Thymus (tissue), 11 donors: ENCODE results near the gene NSD2. TPM values are rescaled to one million over a fixed set of nuclear protein-coding genes. Genes with fewer than 3 reads are reported as not detected.

ENCODE experiments used
- DNase-seq, 9 donors: peaks; one replicate each; pipeline ENCODE4 v3.0.0-alpha.2; 2013; ENCODE audit warnings: low spot score in 9 of 9, low read depth in 6 of 9, missing footprints in 1 of 9
- H3K27ac ChIP-seq, 2 donors: one replicate each; pipeline ENCODE4 v1.5.1; 2013; ENCODE audit warnings: control low read depth in 1 of 2, low read depth in 1 of 2, low read length in 1 of 2, mild to moderate bottlenecking in 1 of 2, moderate library complexity in 1 of 2
- H3K27me3 ChIP-seq, 2 donors: one replicate each; pipeline ENCODE4 v1.5.1; 2013; ENCODE audit warnings: low read length in 1 of 2; ENCODE audit not compliant: control insufficient read depth in 2 of 2, insufficient read depth in 1 of 2
- H3K36me3 ChIP-seq, 2 donors: one replicate each; pipeline ENCODE4 v1.5.1; 2013; ENCODE audit warnings: low read length in 1 of 2, mild to moderate bottlenecking in 1 of 2, moderate library complexity in 1 of 2; ENCODE audit not compliant: control insufficient read depth in 2 of 2, insufficient read depth in 2 of 2
- H3K4me1 ChIP-seq, 2 donors: one replicate each; pipeline ENCODE4 v1.5.1; 2013; ENCODE audit warnings: low read length in 2 of 2; ENCODE audit not compliant: control insufficient read depth in 2 of 2, insufficient read depth in 2 of 2
- H3K4me3 ChIP-seq, 2 donors: one replicate each; pipeline ENCODE4 v1.5.1; 2013; ENCODE audit warnings: low read length in 2 of 2, control low read depth in 1 of 2, mild to moderate bottlenecking in 1 of 2
- H3K9me3 ChIP-seq, 2 donors: one replicate each; pipeline ENCODE4 v1.5.1; 2013; ENCODE audit warnings: low read length in 1 of 2, mild to moderate bottlenecking in 1 of 2; ENCODE audit not compliant: control insufficient read depth in 2 of 2, insufficient read depth in 1 of 2
- WGBS: extraction: QIAGEN DNeasy Blood & Tissue Kit; methylation state at CpG from one replicate; pipeline ENCODE4 v1.1.7; 2013; 5-methylcytosine and 5-hydroxymethylcytosine counted together
- polyA plus RNA-seq: library from polyadenylated mRNA; stranded (reverse); fragments of 200-250 nt; gene quantifications from one replicate; pipeline ENCODE4 v1.2.3, GENCODE V29; 2013
- total RNA-seq: library from RNA; stranded (reverse); fragments of 120-200 nt; gene quantifications from one replicate; pipeline ENCODE4 v1.2.4, GENCODE V29; 2013
- donor health status: healthy.

Gene NSD2
- total and polyA plus RNA-seq, 2 donors: 18.6 to 65.3 TPM

GRCh38 chr4:1961563-1961962 is 90.4 kb downstream of the NSD2 start:
- no peak overlapping the region for H3K27ac ChIP-seq
- peaks cover 81 to 94% of the 10 kb centered on the region in 2 donors for H3K36me3 ChIP-seq
- no peak for DNase-seq
- no peaks in the 10 kb centered on the region for H3K27me3 ChIP-seq
- no peaks in the 10 kb centered on the region for H3K9me3 ChIP-seq
- WGBS: 95% methylated on average over 4 of the region's 4 CpGs
- H3K4me1 ChIP-seq: no peaks in the 10 kb centered on the region
- H3K4me3 ChIP-seq: no peak overlapping the region

DNA sequence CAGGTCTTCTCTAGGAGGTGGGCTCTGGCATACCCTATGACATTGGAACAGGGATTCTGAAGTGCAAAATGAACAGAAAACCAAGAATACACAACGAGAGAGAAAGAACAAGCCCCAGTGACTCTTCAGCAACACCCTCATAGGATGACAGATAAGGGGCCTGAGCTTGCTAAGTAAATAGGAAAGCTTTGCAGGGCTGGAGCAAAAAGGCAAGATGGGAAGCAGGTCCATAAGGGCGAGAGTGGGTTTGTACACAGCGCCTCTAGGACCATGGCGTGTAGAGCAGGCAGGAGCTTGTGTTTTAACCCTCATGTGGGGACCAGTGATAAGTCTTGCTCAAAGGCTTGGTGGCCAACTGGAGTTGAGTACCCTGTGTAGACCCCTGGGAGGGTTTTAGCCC is 91.8 kb downstream of the NSD2 start:
- Histone ChIP-seq H3K27ac (no peak overlapping the region), H3K9me3 (no peaks in the 10 kb centered on the region), H3K36me3 (peaks cover 75 to 87% of the 10 kb centered on the region in 2 donors), H3K4me1 (no peaks in the 10 kb centered on the region), H3K27me3 (no peaks in the 10 kb centered on the region), H3K4me3 (no peak overlapping the region)
- WGBS: over 99% methylated on average over 4 of the region's 4 CpGs
- no peak for DNase-seq

DNA sequence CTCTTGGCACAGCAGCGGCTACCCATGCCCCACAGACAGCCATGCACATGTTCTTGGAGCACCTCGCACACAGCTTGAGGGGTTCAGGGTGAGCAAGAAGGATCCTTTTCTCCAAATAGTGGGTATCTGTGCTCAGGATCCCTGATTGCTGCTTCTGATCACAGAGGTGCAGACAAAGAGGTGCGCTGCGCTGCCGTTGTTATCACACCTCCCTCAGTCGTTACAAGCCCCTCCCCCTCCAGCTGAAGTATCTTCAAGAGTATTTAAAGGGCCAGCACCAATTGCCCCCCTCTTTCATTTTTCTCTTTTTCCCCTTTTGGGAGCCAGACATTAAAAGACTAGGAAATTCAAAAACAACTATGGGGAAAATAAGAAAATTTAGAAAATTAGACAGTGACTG is 93.2 kb downstream of the NSD2 start:
- 94% methylated on average over 6 of the region's 6 CpGs for WGBS
- H3K4me1 ChIP-seq: no peaks in the 10 kb centered on the region
- no peaks in the 10 kb centered on the region for H3K9me3 ChIP-seq
- no peaks in the 10 kb centered on the region for H3K27me3 ChIP-seq
- peaks cover 74 to 87% of the 10 kb centered on the region in 2 donors for H3K36me3 ChIP-seq
- H3K27ac ChIP-seq: no peak overlapping the region
- no peak for DNase-seq
- no peak overlapping the region for H3K4me3 ChIP-seq

DNA sequence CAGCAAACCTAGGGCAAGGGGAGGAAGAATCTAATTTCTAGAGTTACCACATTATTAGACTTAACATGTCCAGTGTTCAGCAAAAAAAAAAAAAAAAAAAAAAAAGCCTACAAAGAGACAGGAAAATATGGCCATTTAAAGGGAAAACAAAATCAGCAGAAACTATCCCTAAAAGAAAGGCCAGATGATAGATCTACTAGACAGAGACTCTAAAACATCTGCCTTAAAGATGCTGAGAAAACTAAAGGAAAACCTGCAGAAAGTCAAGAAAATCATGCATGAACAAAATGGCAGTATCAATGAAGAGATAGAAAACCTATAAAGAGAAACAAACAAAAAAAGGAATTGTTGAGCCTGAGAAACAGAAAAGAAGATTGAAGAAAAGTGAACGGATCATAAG is 93.8 kb downstream of the NSD2 start:
- Histone ChIP-seq H3K27ac (no peak overlapping the region), H3K4me3 (no peak overlapping the region), H3K27me3 (no peaks in the 10 kb centered on the region), H3K4me1 (no peaks in the 10 kb centered on the region), H3K9me3 (no peaks in the 10 kb centered on the region), H3K36me3 (peaks cover 72 to 87% of the 10 kb centered on the region in 2 donors)
- WGBS: 98% methylated on average over 1 of the region's 1 CpG
- no peak for DNase-seq

DNA sequence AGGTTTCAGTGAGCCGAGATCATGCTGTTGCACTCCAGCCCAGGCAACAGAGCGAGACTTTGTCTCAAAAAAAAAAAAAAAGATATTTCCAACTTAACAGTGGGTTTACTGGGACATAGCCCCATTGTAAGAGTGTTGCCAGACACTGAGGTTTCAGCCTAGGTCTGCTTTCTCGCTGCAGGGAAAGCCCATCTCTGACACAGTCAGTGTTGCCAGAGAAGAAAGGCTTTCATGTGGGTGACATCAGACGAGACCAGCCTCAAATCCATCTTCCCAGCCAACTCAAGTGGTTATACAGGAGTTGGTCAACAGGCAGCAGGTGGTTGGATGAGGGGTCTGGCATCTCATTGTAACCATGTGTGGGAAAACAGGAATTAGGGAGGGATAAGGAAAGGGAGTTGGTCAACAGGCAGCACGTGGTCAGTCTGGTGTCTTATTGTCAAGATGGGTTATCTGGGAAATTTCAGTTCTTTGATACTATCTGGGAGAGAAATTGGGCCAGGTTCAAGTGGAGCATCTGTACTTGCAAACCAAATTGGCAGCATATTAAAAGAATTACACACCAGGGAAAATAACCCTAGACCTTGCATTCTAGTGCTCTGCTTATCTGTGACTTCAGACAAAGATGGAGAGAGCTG is 96.4 kb downstream of the NSD2 start:
- no peak overlapping the region for H3K4me3 ChIP-seq
- no peaks in the 10 kb centered on the region for H3K27me3 ChIP-seq
- H3K36me3 ChIP-seq: peaks cover 74 to 85% of the 10 kb centered on the region in 2 donors
- H3K4me1 ChIP-seq: no peaks in the 10 kb centered on the region
- 81% methylated on average over 5 of the region's 5 CpGs for WGBS
- DNase-seq: no peak
- no peak overlapping the region for H3K27ac ChIP-seq
- H3K9me3 ChIP-seq: no peaks in the 10 kb centered on the region

DNA sequence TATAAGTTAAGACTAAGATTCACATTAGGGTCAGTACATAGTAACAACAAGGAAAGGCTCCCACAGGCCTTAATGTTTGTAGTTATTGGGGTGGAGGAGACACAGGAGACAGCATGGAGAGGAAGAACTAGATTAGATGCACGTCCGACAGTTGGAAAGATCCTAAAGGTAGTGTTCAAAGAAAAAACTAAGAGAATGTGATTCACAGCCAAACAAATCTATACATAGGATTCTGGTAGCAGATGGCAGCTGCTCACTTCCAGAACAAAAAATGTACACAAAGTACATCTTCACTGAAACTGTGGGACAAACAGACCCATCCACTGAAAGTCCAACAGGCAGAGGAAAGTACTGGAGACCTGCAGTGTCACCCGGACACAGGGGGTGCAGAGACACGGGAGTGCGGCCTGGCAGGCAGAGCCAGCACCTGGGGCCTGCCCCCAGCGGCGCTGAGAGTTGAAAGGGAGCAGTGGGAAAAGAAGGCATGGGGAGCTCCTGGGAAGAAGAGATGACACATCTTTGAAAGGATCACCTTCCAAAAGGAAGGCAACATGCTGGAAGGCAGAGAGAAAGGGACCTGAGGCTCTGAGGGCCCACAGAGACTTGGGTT is 97.6 kb downstream of the NSD2 start:
- no peak for DNase-seq
- WGBS: 97% methylated on average over 7 of the region's 7 CpGs
- no peaks in the 10 kb centered on the region for H3K9me3 ChIP-seq
- H3K36me3 ChIP-seq: peaks cover 74 to 85% of the 10 kb centered on the region in 2 donors
- no peak overlapping the region for H3K4me3 ChIP-seq
- no peak overlapping the region for H3K27ac ChIP-seq
- H3K4me1 ChIP-seq: no peaks in the 10 kb centered on the region
- no peaks in the 10 kb centered on the region for H3K27me3 ChIP-seq

- Histone ChIP-seq H3K36me3 (peaks cover 79 to 85% of the 10 kb centered on the region in 2 donors), H3K4me3 (no peak overlapping the region), H3K4me1 (no peaks in the 10 kb centered on the region), H3K27me3 (no peaks in the 10 kb centered on the region), H3K9me3 (no peaks in the 10 kb centered on the region), H3K27ac (no peak overlapping the region)
- no peak for DNase-seq
- WGBS: 98% methylated on average over 17 of the region's 17 CpGs
Measured at GRCh38 chr4:1969928-1970723, 98.9 kb downstream of the NSD2 start.

- no peaks in the 10 kb centered on the region for H3K27me3 ChIP-seq
- H3K36me3 ChIP-seq: peaks cover 83 to 85% of the 10 kb centered on the region in 2 donors
- no peak for DNase-seq
- no peaks in the 10 kb centered on the region for H3K4me1 ChIP-seq
- H3K4me3 ChIP-seq: no peak overlapping the region
- WGBS: 98% methylated on average over 6 of the region's 6 CpGs
- H3K27ac ChIP-seq: no peak overlapping the region
- no peaks in the 10 kb centered on the region for H3K9me3 ChIP-seq
Measured at GRCh38 chr4:1970926-1971325, 99.7 kb downstream of the NSD2 start.
